Loucy (cell line): ENCODE data around the gene ZNF423.

ENCODE experiments used
- H2AFZ ChIP-seq: fragments of 200-600 bp; sonication (generic); 2 replicates; pipeline ENCODE4 v1.6.0; 2016; ENCODE audit warnings: antibody characterized with exemption, mild to moderate bottlenecking, low read length, moderate library complexity
- H3F3A ChIP-seq: fragments of 200-600 bp; 2 replicates; pipeline ENCODE4 v1.6.0; 2016; ENCODE audit warnings: antibody characterized with exemption, low read depth, mild to moderate bottlenecking
- H3K27me3 ChIP-seq: fragments of 200-600 bp; sonication (generic); 2 replicates; pipeline ENCODE4 v1.6.1; 2014; ENCODE audit warnings: low read length, mild to moderate bottlenecking; ENCODE audit not compliant: insufficient read depth, poor library complexity, severe bottlenecking
- H3K36me3 ChIP-seq: fragments of 200-600 bp; sonication (generic); 2 replicates; pipeline ENCODE4 v1.6.1; 2016; ENCODE audit warnings: low read length; ENCODE audit not compliant: insufficient read depth
- H3K4me1 ChIP-seq: fragments of 200-600 bp; sonication (generic); 2 replicates; pipeline ENCODE4 v1.5.1; 2014; ENCODE audit warnings: low read length, mild to moderate bottlenecking; ENCODE audit not compliant: insufficient read depth, poor library complexity, severe bottlenecking
- H3K4me2 ChIP-seq: fragments of 200-600 bp; sonication (generic); 2 replicates; pipeline ENCODE4 v1.6.0; 2014; ENCODE audit warnings: antibody characterized with exemption, low read length, low read depth, mild to moderate bottlenecking; ENCODE audit not compliant: poor library complexity, severe bottlenecking
- H3K4me3 ChIP-seq: fragments of 200-600 bp; sonication (generic); 2 replicates; pipeline ENCODE4 v1.5.1; 2014; ENCODE audit warnings: low read length, mild to moderate bottlenecking, mixed read lengths; ENCODE audit not compliant: poor library complexity, severe bottlenecking
- H3K79me2 ChIP-seq: fragments of 200-600 bp; sonication (generic); 2 replicates; pipeline ENCODE4 v1.6.1; 2014; ENCODE audit warnings: low read length; ENCODE audit not compliant: insufficient read depth
- H3K9ac ChIP-seq: fragments of 200-600 bp; sonication (generic); 2 replicates; pipeline ENCODE4 v1.6.0; 2014; ENCODE audit warnings: mild to moderate bottlenecking, low read depth, low read length, moderate library complexity; ENCODE audit not compliant: poor library complexity, severe bottlenecking
- H3K9me2 ChIP-seq: fragments of 200-600 bp; sonication (generic); replicated peaks from 2 replicates; pipeline ENCODE4 v1.6.1; 2016; ENCODE audit warnings: low read depth, low read length, mixed read lengths
- H3K9me3 ChIP-seq: fragments of 200-600 bp; sonication (generic); 2 replicates; pipeline ENCODE4 v1.6.1; 2014; ENCODE audit warnings: mild to moderate bottlenecking, antibody characterized with exemption, low read length, low read depth; ENCODE audit not compliant: insufficient read depth
- H4K20me1 ChIP-seq: fragments of 200-600 bp; sonication (generic); 2 replicates; pipeline ENCODE4 v1.6.0; 2014; ENCODE audit warnings: antibody characterized with exemption, low read length, mild to moderate bottlenecking; ENCODE audit not compliant: insufficient read depth, poor library complexity, severe bottlenecking
- CTCF ChIP-seq: fragments of 200-600 bp; sonication (generic); conservative IDR thresholded peaks from 2 replicates; pipeline ENCODE4 v1.5.1; 2014; ENCODE audit warnings: mild to moderate bottlenecking, antibody characterized with exemption, low read length
- EZH2phosphoT487 ChIP-seq: fragments of 200-600 bp; IDR thresholded peaks from 2 replicates; pipeline ENCODE4 v1.6.1; 2018; ENCODE audit warnings: antibody characterized with exemption, mild to moderate bottlenecking, moderate library complexity, borderline replicate concordance

ZNF423 gene

DNA sequence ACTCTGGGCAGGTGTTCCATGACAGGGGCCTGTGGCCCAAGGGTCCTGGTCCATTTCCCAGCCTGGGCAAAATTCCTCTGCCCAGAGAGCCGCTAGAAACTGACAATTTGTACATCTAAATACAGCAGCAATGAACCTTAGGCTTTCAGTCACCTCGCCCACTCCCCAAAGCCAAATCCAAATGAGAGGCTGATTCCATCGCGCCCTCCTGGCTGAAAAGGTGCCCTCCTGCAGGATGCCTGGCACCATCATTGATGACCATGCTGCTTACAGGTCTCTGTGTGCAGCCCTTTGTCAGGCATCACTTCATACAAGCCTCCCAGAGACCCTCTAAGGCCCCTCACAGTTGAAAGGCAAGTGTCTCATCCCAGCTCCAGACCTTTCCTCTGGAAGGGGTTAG lies 367.6 kb downstream of the ZNF423 start:
- Histone ChIP-seq H3K4me3 (no peak overlapping the region), H3F3A (no peaks in the 10 kb centered on the region), H3K4me1 (no peaks in the 10 kb centered on the region), H3K9ac (no peak overlapping the region), H4K20me1 (no peaks in the 10 kb centered on the region), H3K9me2 (no peaks in the 10 kb centered on the region), H3K27me3 (no peaks in the 10 kb centered on the region), H3K4me2 (no peak overlapping the region), H3K9me3 (no peaks in the 10 kb centered on the region), H2AFZ (no peak overlapping the region), H3K79me2 (no peaks in the 10 kb centered on the region), H3K36me3 (no peaks in the 10 kb centered on the region)
- TF ChIP-seq EZH2phosphoT487 (no peak), CTCF (no peak)

- peaks cover 2% of the 10 kb centered on the region for H3K4me1 ChIP-seq
- H3K36me3 ChIP-seq, result no peaks in the 10 kb centered on the region
- H3K4me3 ChIP-seq, result no peak overlapping the region
- H3F3A ChIP-seq, result no peaks in the 10 kb centered on the region
- no peak for TF ChIP-seq CTCF
- no peak for TF ChIP-seq EZH2phosphoT487
- H3K9me2 ChIP-seq, result no peaks in the 10 kb centered on the region
- H3K9me3 ChIP-seq, result no peaks in the 10 kb centered on the region
- H3K27me3 ChIP-seq, result no peaks in the 10 kb centered on the region
- H2AFZ ChIP-seq, result no peak overlapping the region
- no peaks in the 10 kb centered on the region for H4K20me1 ChIP-seq
- H3K79me2 ChIP-seq, result no peaks in the 10 kb centered on the region
- H3K4me2 ChIP-seq, result no peak overlapping the region
- no peak overlapping the region for H3K9ac ChIP-seq
Observed at GRCh38 chr16:49487746-49488145, 368.2 kb downstream of the ZNF423 start.

DNA sequence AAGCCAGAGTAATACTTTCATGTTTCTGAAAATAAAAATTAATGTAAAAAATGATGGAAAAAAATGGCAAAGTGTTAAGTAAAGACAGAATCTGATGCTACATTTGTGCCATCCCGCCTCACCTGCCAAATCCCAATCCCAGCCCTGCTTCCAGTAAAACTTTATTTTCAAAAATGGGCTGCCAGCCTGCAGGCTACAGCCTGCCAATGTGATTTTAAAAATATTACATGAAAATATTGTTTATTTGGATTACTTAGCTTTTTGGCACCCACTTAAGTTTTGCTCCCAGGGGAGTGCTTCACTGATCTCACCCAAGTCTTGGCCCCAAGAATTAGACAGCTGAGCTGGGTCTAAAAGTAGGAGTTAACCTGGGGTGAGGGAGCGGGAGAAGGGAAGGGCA lies 369.5 kb downstream of the ZNF423 start:
- H3K79me2 ChIP-seq, result no peaks in the 10 kb centered on the region
- H3K9ac ChIP-seq, result no peak overlapping the region
- no peak overlapping the region for H3K4me2 ChIP-seq
- no peaks in the 10 kb centered on the region for H3F3A ChIP-seq
- H3K9me3 ChIP-seq, result no peaks in the 10 kb centered on the region
- H3K27me3 ChIP-seq, result no peaks in the 10 kb centered on the region
- no peak overlapping the region for H2AFZ ChIP-seq
- H3K9me2 ChIP-seq, result no peaks in the 10 kb centered on the region
- H3K4me1 ChIP-seq, result peaks cover 6% of the 10 kb centered on the region
- no peaks in the 10 kb centered on the region for H3K36me3 ChIP-seq
- no peak overlapping the region for H3K4me3 ChIP-seq
- no peaks in the 10 kb centered on the region for H4K20me1 ChIP-seq
- TF ChIP-seq EZH2phosphoT487, result no peak
- no peak for TF ChIP-seq CTCF
